K562 (cell line): ENCODE measurements around the gene NINJ2. TPM values are rescaled to one million over a fixed set of nuclear protein-coding genes. Genes with fewer than 3 reads are reported as not detected.

Experiments
- CCNT2 ChIP-seq: IDR thresholded peaks from 2 replicates; pipeline ENCODE4 v1.6.1; 2011; ENCODE audit warnings: borderline replicate concordance, low read depth, mild to moderate bottlenecking, moderate library complexity, mixed read lengths, low read length; ENCODE audit not compliant: insufficient read length; ENCODE audit errors: extremely low read depth
- ESRRA ChIP-seq: fragments of 450-650 bp; IDR thresholded peaks from 2 replicates; pipeline ENCODE4 v1.6.1; 2014; ENCODE audit warnings: low read depth, mild to moderate bottlenecking, moderate library complexity, borderline replicate concordance
- ETV5 ChIP-seq: sonication (generic); formaldehyde crosslinking; IDR thresholded peaks from 2 replicates; pipeline ENCODE4 v1.4.0; 2020; ENCODE audit warnings: low read depth, mild to moderate bottlenecking, missing genetic modification reagents
- FOXK2 ChIP-seq, 2 experiments: fragments of 450-650 bp; IDR thresholded peaks in 1 of 2; conservative IDR thresholded peaks in 1 of 2; 2 replicates each; pipeline ENCODE4 v1.6.1; 2016; ENCODE audit warnings: low read depth in 2 of 2, mild to moderate bottlenecking in 1 of 2
- GATAD2A ChIP-seq: fragments of 450-650 bp; IDR thresholded peaks from 2 replicates; pipeline ENCODE4 v1.6.1; 2017
- JUND ChIP-seq, 2 experiments: IDR thresholded peaks; 2 replicates in 1 of 2; 3 replicates in 1 of 2; pipeline ENCODE4 v1.6.1; 2011; ENCODE audit warnings: borderline replicate concordance in 2 of 2, low read depth in 2 of 2, low read length in 2 of 2, improper control_type of control experiment in 1 of 2, missing biosample characterization in 1 of 2, missing genetic modification characterization in 1 of 2, missing genetic modification reagents in 1 of 2
- MEIS2 ChIP-seq: fragments of 450-650 bp; IDR thresholded peaks from 2 replicates; pipeline ENCODE4 v1.6.1; 2014; ENCODE audit warnings: mild to moderate bottlenecking; ENCODE audit not compliant: partially characterized antibody
- POLR2G ChIP-seq: fragments of 200-400 bp; formaldehyde crosslinking; IDR thresholded peaks from 2 replicates; pipeline ENCODE4 v1.6.1; 2017; ENCODE audit warnings: low read depth, mild to moderate bottlenecking, antibody characterized with exemption, low read length, moderate library complexity
- RCOR1 ChIP-seq, 2 experiments: IDR thresholded peaks; 2 replicates each; pipeline ENCODE4 v1.6.1; 2012; ENCODE audit warnings: low read depth in 2 of 2, low read length in 2 of 2, borderline replicate concordance in 1 of 2, improper control_type of control experiment in 1 of 2
- TBP ChIP-seq: optimal IDR thresholded peaks from 2 replicates; pipeline ENCODE3; 2011; ENCODE audit warnings: low read depth, low read length, improper control_type of control experiment
- TEAD1 ChIP-seq, 2 experiments: fragments of 450-650 bp in 1 of 2; sonication (generic) in 1 of 2; formaldehyde crosslinking; IDR thresholded peaks; 2 replicates each; pipeline versions ENCODE4 v1.4.0 to v1.8.0; 2020 to 2022; ENCODE audit warnings: mild to moderate bottlenecking in 2 of 2, missing genetic modification reagents in 1 of 2
- ZFX ChIP-seq: sonication (generic); formaldehyde crosslinking; IDR thresholded peaks from 2 replicates; pipeline ENCODE4 v1.8.0; 2022; ENCODE audit warnings: mild to moderate bottlenecking, missing genetic modification reagents, moderate library complexity
- ZNF766 ChIP-seq: fragments of 200-800 bp; sonication (Bioruptor generic); conservative IDR thresholded peaks from 2 replicates; pipeline ENCODE4 v1.6.1; 2016; ENCODE audit warnings: missing genetic modification characterization, missing compliant biosample characterization
- polyA plus RNA-seq, 8 experiments: library from polyadenylated mRNA; depleted of rRNA in 4 of 8; stranded (reverse) in 5 of 8; unstranded in 3 of 8; fragments of >200 nt; fragmentation: Nextera tagmentation in 2 of 8; fragmentation: Illumina TruSeq in 1 of 8; extraction: Ambion mirVana in 2 of 8; extraction: Trizol in 1 of 8; gene quantifications; 2 replicates each; pipeline versions ENCODE4 v1.2.1 to v1.2.3, GENCODE V29; 2011 to 2014; ENCODE audit warnings: inconsistent platforms in 1 of 8, missing spikeins in 1 of 8
- total RNA-seq, 7 experiments: library from RNA; depleted of rRNA in 6 of 7; stranded (reverse); fragments of >200 nt in 6 of 7; fragmentation: Illumina TruSeq in 2 of 7; extraction: Trizol in 2 of 7; gene quantifications; 2 replicates each; pipeline versions ENCODE4 v1.2.1 to v1.2.3, GENCODE V29; 2011 to 2021; ENCODE audit warnings: low replicate concordance in 1 of 7
- TF ChIP-seq, protein P1 (sequence below): sonication (generic); formaldehyde crosslinking; IDR thresholded peaks from 2 replicates; pipeline ENCODE4 v1.8.1; 2023; ENCODE audit warnings: mild to moderate bottlenecking, missing genetic modification reagents, moderate library complexity
- TF ChIP-seq, protein P2 (sequence below), 3 experiments: IDR thresholded peaks in 2 of 3; conservative IDR thresholded peaks in 1 of 3; 2 replicates each; pipeline ENCODE4 v1.5.1; 2011 to 2012; ENCODE audit warnings: low read length in 3 of 3, mild to moderate bottlenecking in 3 of 3, control low read depth in 2 of 3, improper control_type of control experiment in 1 of 3, inconsistent platforms in 1 of 3, low read depth in 1 of 3, mixed read lengths in 1 of 3, moderate library complexity in 1 of 3; ENCODE audit not compliant: insufficient read depth in 2 of 3
- TF ChIP-seq, protein P3 (sequence below): IDR thresholded peaks from 2 replicates; pipeline ENCODE4 v1.6.1; 2011; ENCODE audit warnings: borderline replicate concordance, low read depth, mild to moderate bottlenecking, moderate library complexity, low read length; ENCODE audit not compliant: insufficient read depth, poor library complexity, severe bottlenecking
- TF ChIP-seq, protein P4 (sequence below): sonication (generic); formaldehyde crosslinking; IDR thresholded peaks from 2 replicates; pipeline ENCODE4 v1.9.0; 2022; ENCODE audit warnings: mild to moderate bottlenecking, missing genetic modification reagents
- TF ChIP-seq, protein P5 (sequence below): conservative IDR thresholded peaks from 2 replicates; pipeline ENCODE4 v1.6.1; 2011; ENCODE audit warnings: low read depth, mild to moderate bottlenecking, low read length; ENCODE audit not compliant: control insufficient read depth

Gene NINJ2
- total and polyA plus RNA-seq, 9 of the 15 experiments (the other 6 are each of a cell fraction or from before 2014, with no cell fraction given), result 2.6 to 16.0 (median 4.5) TPM

DNA sequence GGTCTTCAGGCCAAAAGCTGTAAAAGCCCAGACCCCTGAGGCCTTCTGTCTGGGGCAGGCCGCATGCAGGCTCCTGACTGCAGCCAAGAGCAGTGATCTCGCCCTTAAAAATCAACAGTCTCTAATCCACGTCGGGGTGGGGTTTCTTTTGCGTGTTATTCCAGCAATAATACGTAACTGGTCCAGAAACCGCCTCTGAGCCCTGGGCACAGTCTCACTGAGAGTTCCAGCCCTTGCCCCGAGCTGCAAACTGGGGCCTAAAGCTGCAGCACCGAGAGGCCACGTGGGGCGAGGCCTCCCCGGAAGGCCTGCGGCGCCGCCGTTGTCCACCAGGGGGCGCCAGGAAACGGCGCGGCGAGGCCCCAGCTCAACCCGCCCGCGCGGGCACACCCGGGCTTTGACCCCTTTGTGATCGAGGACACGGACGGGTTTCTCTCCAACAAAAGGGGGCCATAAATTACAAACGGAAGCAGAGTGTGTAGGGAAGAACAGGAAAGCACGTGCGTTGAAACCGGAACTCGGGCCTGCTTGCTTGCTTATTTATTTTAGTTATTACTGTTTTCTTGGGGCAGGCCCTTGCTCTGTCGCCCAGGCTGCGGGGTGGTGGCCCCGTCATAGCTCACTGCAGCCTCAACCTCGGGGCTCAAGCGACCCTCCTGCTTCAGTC lies 87.2 kb downstream of the NINJ2 start (continued):
- TF ChIP-seq TEAD1 (CRISPR knock-in tag; IDR thresholded peaks at IDR 0.05) (0 out of 4 replicates have a peak, but pooled peaks of 1 of the 2 experiments have one; percentile 39), POLR2G (peak; percentile 78), ZFX (CRISPR knock-in tag) (peak; percentile 98), GATAD2A (peak; percentile 70; the same call in 1 of the 2 replicates), TBP (peak; percentile 46), ESRRA (peak; percentile 66; the same call in 1 of the 2 replicates), ETV5 (CRISPR knock-in tag) (peak; percentile 83), MEIS2 (peak; percentile 24), CCNT2 (peak; percentile 46), ZNF766 (CRISPR knock-in tag) (peak; percentile 76), FOXK2 (conservative IDR thresholded peaks at IDR 0.05 in 1 of 2, IDR thresholded peaks at IDR 0.05 in 1 of 2; ENCODE audit: low read depth in 2 of 2) (0 out of 4 replicates have a peak, but pooled peaks of 1 of the 2 experiments have one; percentile 35), RCOR1 (IDR thresholded peaks at IDR 0.05; ENCODE audit: borderline replicate concordance in 1 of 2, low read depth in 2 of 2, low read length in 2 of 2) (no peak), JUND (IDR thresholded peaks at IDR 0.05; ENCODE audit: borderline replicate concordance, low read depth, low read length) (no peak), JUND (tag; IDR thresholded peaks at IDR 0.05; ENCODE audit: borderline replicate concordance, low read depth, low read length) (peak; percentile 12; the same call in 1 of the 3 replicates)
- TF ChIP-seq, protein P1, sequence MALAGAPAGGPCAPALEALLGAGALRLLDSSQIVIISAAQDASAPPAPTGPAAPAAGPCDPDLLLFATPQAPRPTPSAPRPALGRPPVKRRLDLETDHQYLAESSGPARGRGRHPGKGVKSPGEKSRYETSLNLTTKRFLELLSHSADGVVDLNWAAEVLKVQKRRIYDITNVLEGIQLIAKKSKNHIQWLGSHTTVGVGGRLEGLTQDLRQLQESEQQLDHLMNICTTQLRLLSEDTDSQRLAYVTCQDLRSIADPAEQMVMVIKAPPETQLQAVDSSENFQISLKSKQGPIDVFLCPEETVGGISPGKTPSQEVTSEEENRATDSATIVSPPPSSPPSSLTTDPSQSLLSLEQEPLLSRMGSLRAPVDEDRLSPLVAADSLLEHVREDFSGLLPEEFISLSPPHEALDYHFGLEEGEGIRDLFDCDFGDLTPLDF (CRISPR knock-in tag), result peak; percentile 77; the same call in 1 of the 2 replicates
- TF ChIP-seq, protein P2, sequence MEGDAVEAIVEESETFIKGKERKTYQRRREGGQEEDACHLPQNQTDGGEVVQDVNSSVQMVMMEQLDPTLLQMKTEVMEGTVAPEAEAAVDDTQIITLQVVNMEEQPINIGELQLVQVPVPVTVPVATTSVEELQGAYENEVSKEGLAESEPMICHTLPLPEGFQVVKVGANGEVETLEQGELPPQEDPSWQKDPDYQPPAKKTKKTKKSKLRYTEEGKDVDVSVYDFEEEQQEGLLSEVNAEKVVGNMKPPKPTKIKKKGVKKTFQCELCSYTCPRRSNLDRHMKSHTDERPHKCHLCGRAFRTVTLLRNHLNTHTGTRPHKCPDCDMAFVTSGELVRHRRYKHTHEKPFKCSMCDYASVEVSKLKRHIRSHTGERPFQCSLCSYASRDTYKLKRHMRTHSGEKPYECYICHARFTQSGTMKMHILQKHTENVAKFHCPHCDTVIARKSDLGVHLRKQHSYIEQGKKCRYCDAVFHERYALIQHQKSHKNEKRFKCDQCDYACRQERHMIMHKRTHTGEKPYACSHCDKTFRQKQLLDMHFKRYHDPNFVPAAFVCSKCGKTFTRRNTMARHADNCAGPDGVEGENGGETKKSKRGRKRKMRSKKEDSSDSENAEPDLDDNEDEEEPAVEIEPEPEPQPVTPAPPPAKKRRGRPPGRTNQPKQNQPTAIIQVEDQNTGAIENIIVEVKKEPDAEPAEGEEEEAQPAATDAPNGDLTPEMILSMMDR (IDR thresholded peaks at IDR 0.05 in 2 of 3, conservative IDR thresholded peaks at IDR 0.05 in 1 of 3; ENCODE audit: insufficient read depth in 2 of 3, low read depth in 1 of 3, low read length in 3 of 3), result peak; percentile 81 to 89 (median 89)
- TF ChIP-seq, protein P3, sequence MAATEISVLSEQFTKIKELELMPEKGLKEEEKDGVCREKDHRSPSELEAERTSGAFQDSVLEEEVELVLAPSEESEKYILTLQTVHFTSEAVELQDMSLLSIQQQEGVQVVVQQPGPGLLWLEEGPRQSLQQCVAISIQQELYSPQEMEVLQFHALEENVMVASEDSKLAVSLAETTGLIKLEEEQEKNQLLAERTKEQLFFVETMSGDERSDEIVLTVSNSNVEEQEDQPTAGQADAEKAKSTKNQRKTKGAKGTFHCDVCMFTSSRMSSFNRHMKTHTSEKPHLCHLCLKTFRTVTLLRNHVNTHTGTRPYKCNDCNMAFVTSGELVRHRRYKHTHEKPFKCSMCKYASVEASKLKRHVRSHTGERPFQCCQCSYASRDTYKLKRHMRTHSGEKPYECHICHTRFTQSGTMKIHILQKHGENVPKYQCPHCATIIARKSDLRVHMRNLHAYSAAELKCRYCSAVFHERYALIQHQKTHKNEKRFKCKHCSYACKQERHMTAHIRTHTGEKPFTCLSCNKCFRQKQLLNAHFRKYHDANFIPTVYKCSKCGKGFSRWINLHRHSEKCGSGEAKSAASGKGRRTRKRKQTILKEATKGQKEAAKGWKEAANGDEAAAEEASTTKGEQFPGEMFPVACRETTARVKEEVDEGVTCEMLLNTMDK, result peak; percentile 86
- TF ChIP-seq, protein P4, sequence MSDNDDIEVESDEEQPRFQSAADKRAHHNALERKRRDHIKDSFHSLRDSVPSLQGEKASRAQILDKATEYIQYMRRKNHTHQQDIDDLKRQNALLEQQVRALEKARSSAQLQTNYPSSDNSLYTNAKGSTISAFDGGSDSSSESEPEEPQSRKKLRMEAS (CRISPR knock-in tag), result peak; percentile 96
- TF ChIP-seq, protein P5, sequence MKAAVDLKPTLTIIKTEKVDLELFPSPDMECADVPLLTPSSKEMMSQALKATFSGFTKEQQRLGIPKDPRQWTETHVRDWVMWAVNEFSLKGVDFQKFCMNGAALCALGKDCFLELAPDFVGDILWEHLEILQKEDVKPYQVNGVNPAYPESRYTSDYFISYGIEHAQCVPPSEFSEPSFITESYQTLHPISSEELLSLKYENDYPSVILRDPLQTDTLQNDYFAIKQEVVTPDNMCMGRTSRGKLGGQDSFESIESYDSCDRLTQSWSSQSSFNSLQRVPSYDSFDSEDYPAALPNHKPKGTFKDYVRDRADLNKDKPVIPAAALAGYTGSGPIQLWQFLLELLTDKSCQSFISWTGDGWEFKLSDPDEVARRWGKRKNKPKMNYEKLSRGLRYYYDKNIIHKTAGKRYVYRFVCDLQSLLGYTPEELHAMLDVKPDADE, result no peak
